ENCODE measurements around the gene NR4A3. TPM values are rescaled to one million over a fixed set of nuclear protein-coding genes. Genes with fewer than 3 reads are reported as not detected.

The NR4A3 gene
- total RNA-seq, 2 experiments from 2014 or later, result 0.13 to 0.74 TPM

- DNase-seq (ENCODE audit: low spot score), result no peak
- Histone ChIP-seq H3K4me3 (ENCODE audit: low read depth, low read length, poor library complexity, severe bottlenecking) (no peak overlapping the region), H3K27ac (ENCODE audit: low read depth, low read length, poor library complexity, severe bottlenecking) (no peak overlapping the region), H3K9me2 (ENCODE audit: insufficient read depth, low read length) (no peaks in the 10 kb centered on the region), H3K36me3 (ENCODE audit: insufficient read depth, low read length) (no peaks in the 10 kb centered on the region), H3K4me1 (ENCODE audit: insufficient read depth, low read length, poor library complexity, severe bottlenecking) (peaks cover 26% of the 10 kb centered on the region), H3K4me2 (ENCODE audit: low read length) (no peak overlapping the region), H4K20me1 (ENCODE audit: insufficient read depth, low read length) (no peaks in the 10 kb centered on the region), H3K79me2 (ENCODE audit: insufficient read depth, low read depth, low read length) (no peaks in the 10 kb centered on the region), H3K9me3 (ENCODE audit: low read length) (no peaks in the 10 kb centered on the region), H2AFZ (ENCODE audit: low read length) (no peak overlapping the region)
- no TSS peak for BruUV-seq (replicated peaks)
- CTCF ChIA-PET (ENCODE audit: unreplicated experiment), result no interaction called here
- intact Hi-C loops (cut with micrococcal nuclease; ENCODE audit: unreplicated experiment), result no loop called here
- TF ChIP-seq EZH2phosphoT487 (IDR thresholded peaks at IDR 0.05; ENCODE audit: borderline replicate concordance, low read depth, low read length), result no peak
- TF ChIP-seq CTCF (conservative IDR thresholded peaks at IDR 0.05; ENCODE audit: low read length), result no peak
- POLR2A ChIA-PET, result no interaction called here
These were observed 26.8 kb downstream of the NR4A3 start for GRCh38 chr9:99848447-99848846.

GRCh38 chr9:99850736-99851499, 29.2 kb downstream of the NR4A3 start:
- Histone ChIP-seq H3K27ac (ENCODE audit: low read depth, low read length, poor library complexity, severe bottlenecking) (peak overlapping the region; percentile 26), H3K36me3 (ENCODE audit: insufficient read depth, low read length) (no peaks in the 10 kb centered on the region), H3K79me2 (ENCODE audit: insufficient read depth, low read depth, low read length) (no peaks in the 10 kb centered on the region), H3K9me3 (ENCODE audit: low read length) (no peaks in the 10 kb centered on the region), H3K4me1 (ENCODE audit: insufficient read depth, low read length, poor library complexity, severe bottlenecking) (peaks cover 26% of the 10 kb centered on the region), H3K4me3 (ENCODE audit: low read depth, low read length, poor library complexity, severe bottlenecking) (peak overlapping the region; percentile 29), H2AFZ (ENCODE audit: low read length) (peak overlapping the region; percentile 97), H4K20me1 (ENCODE audit: insufficient read depth, low read length) (no peaks in the 10 kb centered on the region), H3K9me2 (ENCODE audit: insufficient read depth, low read length) (no peaks in the 10 kb centered on the region), H3K4me2 (ENCODE audit: low read length) (peak overlapping the region; percentile 48)
- intact Hi-C loops (cut with micrococcal nuclease; ENCODE audit: unreplicated experiment), result no loop called here
- CTCF ChIA-PET (ENCODE audit: unreplicated experiment), result no interaction called here
- no peak for TF ChIP-seq EZH2phosphoT487 (IDR thresholded peaks at IDR 0.05; ENCODE audit: borderline replicate concordance, low read depth, low read length)
- no peak for TF ChIP-seq CTCF (conservative IDR thresholded peaks at IDR 0.05; ENCODE audit: low read length)
- POLR2A ChIA-PET, result interaction anchor here (0.6 to 0.8 kb wide), 3 partner anchors 29 to 746 kb away, joined by 3 read pairs; partner anchors contain the start of genes NR4A3 and TGFBR1
- no peak for DNase-seq (ENCODE audit: low spot score)
- no TSS peak for BruUV-seq (replicated peaks)

GRCh38 chr9:99851500-99851822, 29.8 kb downstream of the NR4A3 start:
- intact Hi-C loops (cut with micrococcal nuclease; ENCODE audit: unreplicated experiment), result no loop called here
- CTCF ChIA-PET (ENCODE audit: unreplicated experiment), result no interaction called here
- Histone ChIP-seq H3K9me2 (ENCODE audit: insufficient read depth, low read length) (no peaks in the 10 kb centered on the region), H3K36me3 (ENCODE audit: insufficient read depth, low read length) (no peaks in the 10 kb centered on the region), H3K9me3 (ENCODE audit: low read length) (no peaks in the 10 kb centered on the region), H3K4me3 (ENCODE audit: low read depth, low read length, poor library complexity, severe bottlenecking) (peak overlapping the region; percentile 29), H3K4me1 (ENCODE audit: insufficient read depth, low read length, poor library complexity, severe bottlenecking) (peaks cover 26% of the 10 kb centered on the region), H3K79me2 (ENCODE audit: insufficient read depth, low read depth, low read length) (no peaks in the 10 kb centered on the region), H4K20me1 (ENCODE audit: insufficient read depth, low read length) (no peaks in the 10 kb centered on the region), H3K27ac (ENCODE audit: low read depth, low read length, poor library complexity, severe bottlenecking) (peak overlapping the region; percentile 26), H3K4me2 (ENCODE audit: low read length) (peak overlapping the region; percentile 48), H2AFZ (ENCODE audit: low read length) (peak overlapping the region; percentile 97)
- no TSS peak for BruUV-seq (replicated peaks)
- TF ChIP-seq CTCF (conservative IDR thresholded peaks at IDR 0.05; ENCODE audit: low read length), result no peak
- TF ChIP-seq EZH2phosphoT487 (IDR thresholded peaks at IDR 0.05; ENCODE audit: borderline replicate concordance, low read depth, low read length), result no peak
- POLR2A ChIA-PET, result interaction anchor here (0.6 to 0.8 kb wide), 3 partner anchors 30 to 747 kb away, joined by 3 read pairs; partner anchors contain the start of genes NR4A3 and TGFBR1
- DNase-seq (ENCODE audit: low spot score), result peak; percentile 55
